K562 (cell line): ENCODE measurements around the gene TLCD4. TPM values are rescaled to one million over a fixed set of nuclear protein-coding genes. Genes with fewer than 3 reads are reported as not detected.
A peak's percentile ranks its signal among the peaks of the same experiment; 100 is the strongest.

Experiments used
- BRF1 ChIP-seq: IDR thresholded peaks from 3 replicates; pipeline ENCODE4 v1.6.1; 2011; ENCODE audit warnings: borderline replicate concordance, mild to moderate bottlenecking; ENCODE audit not compliant: insufficient read length; ENCODE audit errors: extremely low read depth
- CUX1 ChIP-seq: fragments of 200-800 bp; sonication (Bioruptor generic); IDR thresholded peaks from 2 replicates; pipeline ENCODE4 v1.6.1; 2016; ENCODE audit warnings: missing genetic modification characterization, missing compliant biosample characterization
- CXXC5 ChIP-seq: fragments of 250-450 bp; sonication (Bioruptor Pico); IDR thresholded peaks from 2 replicates; pipeline ENCODE4 v1.8.0; 2022; ENCODE audit warnings: inconsistent platforms, mild to moderate bottlenecking, moderate library complexity
- DIDO1 ChIP-seq: fragments of 450-650 bp; IDR thresholded peaks from 2 replicates; pipeline ENCODE4 v1.6.1; 2016; ENCODE audit warnings: low read depth, missing biosample characterization, missing genetic modification characterization
- FOXA3 ChIP-seq, 2 experiments: fragments of 450-650 bp in 1 of 2; sonication (generic) in 1 of 2; formaldehyde crosslinking; IDR thresholded peaks in 1 of 2; conservative IDR thresholded peaks in 1 of 2; 2 replicates each; pipeline versions ENCODE4 v1.4.0 to v1.8.0; 2020 to 2022; ENCODE audit warnings: mild to moderate bottlenecking in 2 of 2, missing genetic modification reagents in 1 of 2
- KAT7 ChIP-seq: sonication (generic); formaldehyde crosslinking; IDR thresholded peaks from 2 replicates; pipeline ENCODE4 v1.8.0; 2022; ENCODE audit warnings: missing genetic modification reagents, mild to moderate bottlenecking, borderline replicate concordance
- MTA3 ChIP-seq: fragments of 450-650 bp; formaldehyde crosslinking; IDR thresholded peaks from 2 replicates; pipeline ENCODE4 v1.6.1; 2017; ENCODE audit warnings: mild to moderate bottlenecking, borderline replicate concordance
- MYC ChIP-seq, 2 experiments: fragments of 250-450 bp in 1 of 2; sonication (Bioruptor Pico) in 1 of 2; IDR thresholded peaks; 2 replicates each; pipeline versions ENCODE4 v1.5.1 to v1.6.1; 2012 to 2021; ENCODE audit warnings: low read depth in 2 of 2, borderline replicate concordance in 1 of 2, improper control_type of control experiment in 1 of 2, low read length in 1 of 2, mild to moderate bottlenecking in 1 of 2, moderate library complexity in 1 of 2
- MYNN ChIP-seq, 2 experiments: sonication (generic); formaldehyde crosslinking in 1 of 2; IDR thresholded peaks; 2 replicates each; pipeline versions ENCODE4 v1.5.0 to v1.6.1; 2016 to 2020; ENCODE audit warnings: antibody characterized with exemption in 1 of 2, missing genetic modification reagents in 1 of 2
- NCOR1 ChIP-seq: fragments of 450-650 bp; IDR thresholded peaks from 2 replicates; pipeline ENCODE4 v1.6.1; 2016; ENCODE audit warnings: mild to moderate bottlenecking, moderate library complexity
- PBX2 ChIP-seq, 2 experiments: IDR thresholded peaks in 1 of 2; conservative IDR thresholded peaks in 1 of 2; 2 replicates each; pipeline ENCODE4 v1.6.1; 2016; ENCODE audit warnings: low read depth in 2 of 2, mild to moderate bottlenecking in 1 of 2, missing compliant biosample characterization in 1 of 2, missing genetic modification characterization in 1 of 2, moderate library complexity in 1 of 2
- PHF20 ChIP-seq: fragments of 450-650 bp; IDR thresholded peaks from 2 replicates; pipeline ENCODE4 v1.6.1; 2018; ENCODE audit not compliant: partially characterized antibody
- SMARCC2 ChIP-seq: fragments of 450-650 bp; IDR thresholded peaks from 2 replicates; pipeline ENCODE4 v1.6.1; 2017; ENCODE audit warnings: antibody characterized with exemption, moderate library complexity, mild to moderate bottlenecking, low read depth
- SPI1 ChIP-seq: IDR thresholded peaks from 2 replicates; pipeline ENCODE4 v1.6.1; 2011; ENCODE audit warnings: low read depth, low read length, control low read depth, borderline replicate concordance
- STAG1 ChIP-seq: sonication (generic); formaldehyde crosslinking; IDR thresholded peaks from 2 replicates; pipeline ENCODE4 v1.5.0; 2020; ENCODE audit warnings: missing genetic modification reagents, borderline replicate concordance
- TAL1 ChIP-seq: fragments of 450-650 bp; IDR thresholded peaks from 2 replicates; pipeline ENCODE4 v1.6.1; 2016; ENCODE audit warnings: mild to moderate bottlenecking
- ZEB2 ChIP-seq: fragments of 450-650 bp; IDR thresholded peaks from 2 replicates; pipeline ENCODE4 v1.6.1; 2016
- polyA plus RNA-seq, 8 experiments: library from polyadenylated mRNA; depleted of rRNA in 4 of 8; stranded (reverse) in 5 of 8; unstranded in 3 of 8; fragments of >200 nt; fragmentation: Nextera tagmentation in 2 of 8; fragmentation: Illumina TruSeq in 1 of 8; extraction: Ambion mirVana in 2 of 8; extraction: Trizol in 1 of 8; gene quantifications; 2 replicates each; pipeline versions ENCODE4 v1.2.1 to v1.2.3, GENCODE V29; 2011 to 2014; ENCODE audit warnings: inconsistent platforms in 1 of 8, missing spikeins in 1 of 8
- total RNA-seq, 7 experiments: library from RNA; depleted of rRNA in 6 of 7; stranded (reverse); fragments of >200 nt in 6 of 7; fragmentation: Illumina TruSeq in 2 of 7; extraction: Trizol in 2 of 7; gene quantifications; 2 replicates each; pipeline versions ENCODE4 v1.2.1 to v1.2.3, GENCODE V29; 2011 to 2021; ENCODE audit warnings: low replicate concordance in 1 of 7

The TLCD4 gene
- total and polyA plus RNA-seq, 9 of the 15 experiments (the other 6 are each of a cell fraction or from before 2014, with no cell fraction given) = 3.5 to 19.8 (median 7.6) TPM

DNA sequence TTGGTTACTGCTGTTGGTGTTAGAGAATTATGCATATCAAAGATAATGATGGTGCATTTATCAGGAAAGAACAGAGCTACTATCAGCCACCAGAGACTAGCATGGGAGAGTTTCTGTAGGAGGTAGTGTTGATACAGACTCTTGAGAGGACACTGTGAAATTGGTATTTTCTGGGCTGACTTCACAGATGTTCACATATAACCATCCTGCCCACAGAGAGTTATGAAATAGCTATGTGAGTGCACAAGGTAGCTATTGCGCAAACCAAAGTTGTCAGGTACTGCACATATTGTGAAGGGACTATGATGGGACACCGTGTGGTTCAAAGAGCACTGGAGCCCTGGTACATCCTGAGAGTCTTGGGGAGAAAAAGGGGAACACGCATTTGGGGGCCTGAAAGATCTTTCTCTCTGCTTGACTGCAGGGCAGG is 1.4 kb upstream of the TLCD4 start (continued):
- TF ChIP-seq PBX2 (CRISPR knock-in tag; IDR thresholded peaks at IDR 0.05; ENCODE audit: low read depth) = no peak
- no peak for TF ChIP-seq PBX2 (tag; conservative IDR thresholded peaks at IDR 0.05; ENCODE audit: low read depth)
- peak; percentile 96 for TF ChIP-seq NCOR1
- no peak for TF ChIP-seq DIDO1 (tag)
- TF ChIP-seq CUX1 (CRISPR knock-in tag) = no peak
- TF ChIP-seq MTA3 = peak; percentile 55; the same call in 1 of the 2 replicates
- TF ChIP-seq ZEB2 = peak; percentile 72
- peak; percentile 65 for TF ChIP-seq MYNN (IDR thresholded peaks at IDR 0.05)
- no peak for TF ChIP-seq MYNN (CRISPR knock-in tag; IDR thresholded peaks at IDR 0.05)
- peak in 1 of 2 experiments; percentile 69; a peak in 2 of 4 replicates for TF ChIP-seq FOXA3 (CRISPR knock-in tag; conservative IDR thresholded peaks at IDR 0.05 in 1 of 2, IDR thresholded peaks at IDR 0.05 in 1 of 2)
- TF ChIP-seq STAG1 = no peak
- no peak for TF ChIP-seq KAT7 (CRISPR knock-in tag)
- TF ChIP-seq PHF20 = no peak
- peak; percentile 81; the same call in 1 of the 2 replicates for TF ChIP-seq SMARCC2
- no peak for TF ChIP-seq BRF1
- peak; percentile 68; the same call in 1 of the 2 replicates for TF ChIP-seq SPI1
- peak; percentile 33; the same call in 1 of the 2 replicates for TF ChIP-seq CXXC5 (CRISPR knock-in tag)
- TF ChIP-seq MYC (IDR thresholded peaks at IDR 0.05; ENCODE audit: low read depth, low read length) = no peak
- no peak for TF ChIP-seq MYC (CRISPR knock-in tag; IDR thresholded peaks at IDR 0.05; ENCODE audit: borderline replicate concordance, low read depth)
- TF ChIP-seq TAL1 = peak; percentile 96
